Activated naive CD8-positive, alpha-beta T cell treated with anti-CD3 and anti-CD28 coated beads for 36 hours (primary cell): ENCODE measurements around the gene PIGR. TPM values are rescaled to one million over a fixed set of nuclear protein-coding genes. Genes with fewer than 3 reads are reported as not detected.
A peak's percentile ranks its signal among the peaks of the same experiment; 100 is the strongest.

Source experiments
- DNase-seq: peaks from one replicate; pipeline ENCODE4 v3.0.0; 2021
- H3K27ac Mint-ChIP-seq: one replicate; pipeline ENCODE4 v1.8.0; 2022; ENCODE audit warnings: mild to moderate bottlenecking, moderate library complexity, mixed read lengths
- H3K27me3 Mint-ChIP-seq: one replicate; pipeline ENCODE4 v1.8.0; 2022; ENCODE audit warnings: mild to moderate bottlenecking, mixed read lengths
- H3K36me3 Mint-ChIP-seq: one replicate; pipeline ENCODE4 v1.8.0; 2021; ENCODE audit warnings: mild to moderate bottlenecking, mixed read lengths
- H3K4me1 Mint-ChIP-seq: one replicate; pipeline ENCODE4 v1.8.0; 2021; ENCODE audit warnings: mixed read lengths
- H3K4me3 Mint-ChIP-seq: one replicate; pipeline ENCODE4 v1.8.0; 2022; ENCODE audit warnings: mild to moderate bottlenecking, moderate library complexity, mixed read lengths
- H3K9me3 Mint-ChIP-seq: one replicate; pipeline ENCODE4 v1.8.0; 2022; ENCODE audit warnings: mixed read lengths
- total RNA-seq, 2 experiments: library from RNA; stranded (reverse); gene quantifications; one replicate each; pipeline ENCODE4 v1.2.3, GENCODE V29; 2021

Gene PIGR
- total RNA-seq, 2 experiments from 2014 or later = 0.08 to 0.10 TPM

DNA sequence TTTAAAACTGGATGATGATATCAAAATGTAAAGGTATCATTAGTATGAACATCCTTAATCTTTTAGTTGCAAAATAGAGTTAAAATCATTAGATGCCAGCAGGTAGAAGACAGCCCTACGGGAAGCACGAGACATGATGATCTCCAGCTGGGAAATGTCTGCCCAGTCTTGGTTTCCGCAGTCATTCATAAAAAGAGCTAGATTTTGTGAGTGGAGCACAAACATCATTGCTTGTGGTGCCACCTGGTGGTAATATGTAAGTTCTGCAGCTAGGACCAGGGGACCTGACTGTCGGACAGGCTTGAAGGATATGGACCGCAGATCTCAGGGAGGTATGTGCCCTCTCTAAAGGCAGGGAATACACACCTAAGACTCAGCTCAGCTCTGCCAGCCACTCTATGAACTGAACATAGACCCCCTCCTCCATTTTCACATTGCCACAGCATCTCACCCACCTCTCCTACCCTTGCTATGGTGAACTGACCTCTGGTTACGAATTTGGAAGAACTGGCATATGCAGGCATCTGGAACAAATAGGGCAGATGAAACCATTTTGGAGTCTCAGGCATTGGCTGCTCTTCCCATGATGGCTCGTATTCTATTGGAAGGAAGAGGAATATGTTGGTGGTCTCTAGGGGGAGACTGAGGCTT, 33.7 kb downstream of the PIGR start:
- no peaks in the 10 kb centered on the region for H3K27me3 Mint-ChIP-seq
- peaks cover 80% of the 10 kb centered on the region for H3K4me1 Mint-ChIP-seq
- H3K36me3 Mint-ChIP-seq = peaks cover 47% of the 10 kb centered on the region
- peak overlapping the region; percentile 14 for H3K4me3 Mint-ChIP-seq
- H3K27ac Mint-ChIP-seq = peak overlapping the region; percentile 61
- no peaks in the 10 kb centered on the region for H3K9me3 Mint-ChIP-seq
- peak; percentile 60 for DNase-seq

DNA sequence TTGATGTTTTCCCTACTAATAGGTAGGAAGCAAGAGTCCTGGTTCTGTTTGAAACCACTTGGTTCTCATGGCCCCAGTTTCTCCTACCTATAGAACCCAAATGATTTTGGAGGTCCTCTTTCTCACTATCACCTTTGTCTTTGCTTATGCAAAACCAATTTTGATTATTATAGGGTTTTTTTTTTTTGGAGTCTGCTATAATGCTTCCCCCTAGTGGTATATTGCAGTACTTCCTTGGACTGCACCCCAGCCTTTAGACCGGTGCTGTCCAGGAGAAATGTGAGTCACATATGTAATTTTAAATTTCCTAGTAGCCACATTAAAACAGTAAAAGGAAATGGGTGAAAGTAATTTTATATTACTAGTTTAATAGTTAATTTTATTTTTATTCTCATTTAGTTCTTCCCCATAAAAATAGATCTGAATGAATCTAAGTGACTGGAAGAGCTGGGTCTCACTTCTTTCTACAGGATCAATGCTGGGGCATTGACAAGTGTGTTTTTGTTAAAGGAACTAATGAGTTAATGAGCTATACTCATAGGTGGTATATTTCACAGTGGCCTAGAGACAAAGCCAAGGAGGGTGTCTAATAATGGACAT, 35.1 kb downstream of the PIGR start:
- no peak for DNase-seq
- H3K4me3 Mint-ChIP-seq = no peak overlapping the region
- H3K36me3 Mint-ChIP-seq = peaks cover 41% of the 10 kb centered on the region
- no peaks in the 10 kb centered on the region for H3K9me3 Mint-ChIP-seq
- peaks cover 79% of the 10 kb centered on the region for H3K4me1 Mint-ChIP-seq
- H3K27ac Mint-ChIP-seq = no peak overlapping the region
- H3K27me3 Mint-ChIP-seq = no peaks in the 10 kb centered on the region

DNA sequence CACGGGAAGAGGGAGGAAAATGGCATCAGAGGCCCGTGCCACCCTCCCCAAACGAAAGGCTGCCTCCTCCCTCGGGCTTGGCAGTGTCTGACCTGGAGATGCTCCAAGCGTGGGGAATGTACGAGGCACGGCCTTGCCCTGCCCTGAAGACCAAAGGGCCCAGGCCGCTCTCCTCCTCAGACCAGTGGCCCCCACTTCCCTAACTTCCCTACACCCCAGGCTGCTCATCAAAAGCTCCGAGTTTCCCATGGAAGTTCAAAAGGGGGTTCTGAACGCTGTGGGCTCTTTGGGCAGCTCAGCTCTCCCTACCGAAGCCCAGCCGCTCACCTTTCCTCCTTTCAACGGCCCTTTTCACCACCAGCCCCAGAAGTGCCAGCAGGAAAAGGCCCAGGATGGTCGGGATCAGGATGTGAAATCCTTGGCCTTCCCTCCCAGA, 36.4 kb downstream of the PIGR start:
- Mint-ChIP-seq H3K36me3 (peaks cover 37% of the 10 kb centered on the region), H3K4me3 (peak overlapping the region; percentile 23), H3K27ac (no peak overlapping the region), H3K27me3 (no peaks in the 10 kb centered on the region), H3K9me3 (no peaks in the 10 kb centered on the region), H3K4me1 (peaks cover 79% of the 10 kb centered on the region)
- DNase-seq = no peak

DNA sequence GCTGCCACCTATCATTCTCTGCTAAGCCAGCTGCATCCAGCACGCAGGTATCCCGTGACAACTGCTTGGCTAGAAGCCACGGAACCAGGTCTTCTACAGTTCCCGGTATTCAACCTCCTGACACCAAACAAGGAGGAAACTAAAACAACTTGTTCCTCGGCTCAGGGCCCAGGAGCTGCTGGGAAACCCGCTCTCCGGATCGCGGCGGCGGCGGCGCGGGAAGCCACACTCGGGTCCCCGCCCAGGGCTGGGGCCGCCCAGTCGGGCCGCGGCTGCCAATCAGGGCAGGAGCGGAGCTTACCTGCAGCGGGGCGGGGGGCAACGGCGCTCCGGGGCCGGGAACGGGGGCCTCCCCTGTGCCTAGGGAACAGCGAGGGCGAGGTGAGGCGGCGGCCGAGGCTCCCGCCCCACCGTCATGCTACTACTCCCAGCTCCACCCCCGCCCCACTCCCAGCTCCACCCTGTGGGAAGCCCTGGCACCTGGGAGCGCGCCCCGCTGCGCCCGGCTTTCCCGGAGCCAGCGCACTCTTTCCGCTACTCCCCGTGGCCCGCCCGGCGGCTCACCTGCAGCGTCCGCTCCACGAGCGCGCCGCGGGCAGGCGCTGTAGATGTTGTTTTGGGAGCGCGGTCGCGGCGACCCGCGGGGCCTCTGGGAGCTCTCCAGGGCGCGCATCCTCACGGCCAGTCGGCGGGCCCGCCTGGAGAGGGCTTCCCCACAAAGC, 36.9 kb downstream of the PIGR start:
- Mint-ChIP-seq H3K27ac (peak overlapping the region; percentile 58), H3K9me3 (no peaks in the 10 kb centered on the region), H3K27me3 (no peaks in the 10 kb centered on the region), H3K4me3 (peak overlapping the region; percentile 64), H3K4me1 (peaks cover 79% of the 10 kb centered on the region), H3K36me3 (peaks cover 37% of the 10 kb centered on the region)
- DNase-seq = peak; percentile 53

DNA sequence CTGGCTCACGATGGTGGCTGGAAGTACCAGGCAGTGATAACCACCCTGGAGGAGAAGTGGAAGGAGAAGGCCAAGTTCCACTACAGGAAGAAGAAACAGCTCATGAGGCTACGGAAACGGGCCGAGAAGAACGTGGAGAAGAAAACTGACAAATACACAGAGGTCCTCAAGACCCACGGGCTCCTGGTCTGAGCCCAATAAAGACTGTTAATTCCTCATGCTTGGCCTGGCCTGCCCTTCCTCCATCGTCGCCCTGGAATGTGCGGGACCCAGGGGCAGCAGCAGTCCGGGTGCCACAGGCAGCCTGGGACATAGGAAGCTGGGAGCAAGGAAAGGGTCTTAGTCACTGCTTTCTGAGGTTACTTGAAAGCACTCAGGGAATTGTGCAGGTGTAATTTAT, 38.2 kb downstream of the PIGR start:
- Mint-ChIP-seq H3K27me3 (no peaks in the 10 kb centered on the region), H3K4me1 (peaks cover 74% of the 10 kb centered on the region), H3K4me3 (no peak overlapping the region), H3K36me3 (peaks cover 47% of the 10 kb centered on the region), H3K9me3 (no peaks in the 10 kb centered on the region), H3K27ac (no peak overlapping the region)
- no peak for DNase-seq

DNA sequence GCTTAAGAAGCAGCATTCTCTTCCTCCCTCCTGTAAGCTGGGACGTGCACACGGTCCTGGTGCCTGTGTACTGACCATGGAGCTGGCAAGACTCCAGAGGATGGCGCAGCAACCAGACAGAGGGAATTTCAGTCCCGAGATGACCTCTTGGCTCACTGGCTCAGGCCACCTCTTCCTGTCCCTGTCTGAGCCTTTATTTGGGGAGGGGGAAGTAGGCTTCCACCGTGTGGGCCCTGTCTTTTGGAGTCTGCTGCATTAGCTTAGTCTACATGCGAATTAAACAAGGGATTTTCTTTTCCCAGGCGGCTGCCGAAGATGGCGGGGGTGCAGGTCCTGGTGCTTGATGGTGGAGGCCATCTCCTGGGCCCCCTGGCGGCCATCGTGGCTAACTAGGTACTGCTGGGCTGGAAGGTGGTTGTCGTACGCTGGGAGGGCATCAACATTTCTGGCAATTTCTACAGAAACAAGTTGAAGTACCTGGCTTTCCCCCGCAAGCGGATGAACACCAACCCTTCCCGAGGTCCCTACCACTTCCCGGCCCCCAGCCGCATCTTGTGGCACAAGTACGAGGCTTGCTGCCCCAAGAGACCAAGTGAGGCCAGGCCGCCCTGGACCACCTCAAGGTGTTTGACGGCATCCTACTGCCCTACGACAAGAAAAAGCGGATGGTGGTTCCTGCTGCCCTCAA, 38.8 kb downstream of the PIGR start:
- peak overlapping the region; percentile 38 for H3K27ac Mint-ChIP-seq
- no peaks in the 10 kb centered on the region for H3K9me3 Mint-ChIP-seq
- DNase-seq = no peak
- peaks cover 71% of the 10 kb centered on the region for H3K4me1 Mint-ChIP-seq
- H3K36me3 Mint-ChIP-seq = peaks cover 44% of the 10 kb centered on the region
- no peaks in the 10 kb centered on the region for H3K27me3 Mint-ChIP-seq
- no peak overlapping the region for H3K4me3 Mint-ChIP-seq

DNA sequence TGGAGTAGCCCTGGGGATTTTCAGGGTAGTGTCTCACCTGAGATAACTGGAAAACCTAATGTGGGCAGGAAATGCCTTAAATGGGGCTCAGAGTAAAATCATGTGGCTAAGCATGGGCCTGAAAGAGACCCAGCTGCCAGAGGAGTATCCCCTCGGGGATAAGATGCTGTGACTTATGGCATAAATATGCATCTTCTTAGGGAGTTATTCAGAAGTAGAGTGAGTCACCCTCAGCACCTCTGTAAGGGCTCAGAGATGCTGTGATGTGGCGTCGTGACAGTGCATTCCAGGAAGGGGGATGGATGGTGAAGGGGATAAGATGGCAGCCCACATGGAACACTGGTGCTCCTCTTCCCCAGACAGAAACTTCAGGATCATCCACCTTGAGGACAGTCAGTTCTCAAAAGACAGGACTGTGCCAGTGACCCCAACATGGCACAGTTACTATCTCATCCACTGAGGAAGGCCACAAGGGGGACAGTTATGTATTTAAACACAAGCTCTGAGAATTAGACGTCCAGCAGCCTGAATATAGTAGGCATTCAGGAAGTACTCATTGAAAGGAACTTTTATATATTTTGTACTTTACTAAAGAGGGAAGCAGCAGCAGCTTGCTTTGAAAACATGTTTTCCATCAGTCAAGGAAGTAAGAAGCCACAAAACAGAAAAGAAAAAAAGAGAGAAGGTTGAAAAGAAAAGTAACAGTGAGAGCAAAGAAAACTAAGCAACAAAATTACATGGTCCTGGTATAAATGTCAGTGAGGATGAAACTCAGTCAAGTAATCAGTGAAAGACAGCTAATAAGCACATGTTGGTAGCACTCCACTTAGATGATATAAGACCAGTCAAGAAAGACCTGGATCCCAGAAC, 40.7 kb downstream of the PIGR start:
- peaks cover 40% of the 10 kb centered on the region for H3K36me3 Mint-ChIP-seq
- H3K4me1 Mint-ChIP-seq = peaks cover 61% of the 10 kb centered on the region

DNA sequence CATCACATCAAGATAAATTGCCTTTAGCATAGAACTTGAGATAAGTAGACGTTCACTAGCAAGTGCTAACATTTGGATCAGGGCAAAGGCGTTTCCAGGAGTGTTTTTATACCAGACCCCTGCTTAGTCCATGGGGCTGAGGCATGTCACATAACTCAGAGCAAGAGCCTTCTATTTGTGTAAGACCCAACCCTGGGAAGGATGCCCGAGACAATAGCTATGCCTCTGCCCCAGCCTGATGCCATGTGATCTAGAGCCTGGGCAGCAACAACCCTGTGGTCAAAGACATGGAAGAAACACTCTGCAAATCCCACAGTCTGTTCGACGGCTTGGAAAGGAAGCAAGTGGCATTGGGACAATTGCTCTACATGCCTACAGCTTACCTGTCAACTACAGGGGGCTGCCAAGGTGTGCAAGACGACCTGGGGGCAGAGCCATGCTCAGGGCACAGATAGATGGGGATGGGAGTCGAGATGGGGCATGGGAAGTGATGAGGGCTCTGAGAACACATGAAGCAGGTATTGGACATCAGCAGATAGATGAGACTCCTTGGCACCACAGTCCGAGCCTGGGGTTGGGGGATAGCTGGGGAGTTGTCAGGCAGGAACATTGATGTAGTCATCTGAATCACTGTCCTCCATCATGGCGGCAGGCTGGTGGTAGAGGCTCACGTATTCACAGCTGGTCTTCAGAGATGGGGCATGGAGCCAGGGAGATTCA, 41.7 kb downstream of the PIGR start:
- Mint-ChIP-seq H3K9me3 (no peaks in the 10 kb centered on the region), H3K4me3 (peak overlapping the region; percentile 13), H3K4me1 (peaks cover 68% of the 10 kb centered on the region), H3K27ac (peak overlapping the region; percentile 85), H3K27me3 (no peaks in the 10 kb centered on the region), H3K36me3 (peaks cover 40% of the 10 kb centered on the region)
- DNase-seq = no peak

More for the DNA sequence above, 40.7 kb downstream of the PIGR start:
- Mint-ChIP-seq H3K27ac (peak overlapping the region; percentile 85), H3K27me3 (no peaks in the 10 kb centered on the region), H3K4me3 (peak overlapping the region; percentile 35), H3K9me3 (no peaks in the 10 kb centered on the region)
- peak; percentile 50 for DNase-seq

DNA sequence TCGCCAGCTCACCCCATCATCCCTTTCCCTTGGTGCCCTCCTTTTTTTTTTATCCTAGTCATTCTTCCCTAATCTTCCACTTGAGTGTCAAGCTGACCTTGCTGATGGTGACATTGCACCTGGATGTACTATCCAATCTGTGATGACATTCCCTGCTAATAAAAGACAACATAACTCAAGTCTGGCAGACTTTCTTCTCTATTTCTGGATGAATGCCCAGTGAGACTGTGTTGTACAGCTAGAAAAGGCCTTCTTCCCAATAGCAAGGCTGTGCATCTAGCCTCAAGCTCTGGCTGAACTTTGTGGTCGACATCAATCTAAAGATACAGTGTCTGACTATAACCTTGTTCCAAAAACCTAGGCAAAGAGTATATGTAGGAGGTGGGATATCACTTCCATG, 42.6 kb downstream of the PIGR start:
- H3K27ac Mint-ChIP-seq = peak overlapping the region; percentile 57
- H3K4me1 Mint-ChIP-seq = peaks cover 66% of the 10 kb centered on the region
- peaks cover 36% of the 10 kb centered on the region for H3K36me3 Mint-ChIP-seq
- H3K27me3 Mint-ChIP-seq = no peaks in the 10 kb centered on the region
- no peaks in the 10 kb centered on the region for H3K9me3 Mint-ChIP-seq
- no peak overlapping the region for H3K4me3 Mint-ChIP-seq
- DNase-seq = no peak

DNA sequence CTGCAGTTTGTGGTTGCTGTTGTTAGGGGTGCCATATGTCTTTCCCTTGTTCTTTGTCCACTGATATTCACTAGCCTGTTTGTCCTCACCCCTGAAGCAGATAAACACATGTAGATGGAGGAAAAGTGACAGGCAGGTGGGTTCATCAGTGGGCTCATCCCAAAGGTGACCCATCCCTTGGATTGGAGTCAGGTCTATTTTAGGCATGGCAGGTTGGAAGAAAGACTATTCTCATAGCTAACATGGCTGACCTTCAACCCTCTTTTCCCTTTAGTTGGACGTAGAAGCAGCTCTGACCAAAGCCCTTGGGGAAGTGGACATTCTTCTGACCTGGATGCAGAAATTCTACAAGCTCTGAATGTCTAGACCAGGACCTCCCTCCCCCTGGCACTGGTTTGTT, 43.6 kb downstream of the PIGR start:
- Mint-ChIP-seq H3K9me3 (no peaks in the 10 kb centered on the region), H3K4me3 (no peak overlapping the region), H3K36me3 (peaks cover 32% of the 10 kb centered on the region)

DNA sequence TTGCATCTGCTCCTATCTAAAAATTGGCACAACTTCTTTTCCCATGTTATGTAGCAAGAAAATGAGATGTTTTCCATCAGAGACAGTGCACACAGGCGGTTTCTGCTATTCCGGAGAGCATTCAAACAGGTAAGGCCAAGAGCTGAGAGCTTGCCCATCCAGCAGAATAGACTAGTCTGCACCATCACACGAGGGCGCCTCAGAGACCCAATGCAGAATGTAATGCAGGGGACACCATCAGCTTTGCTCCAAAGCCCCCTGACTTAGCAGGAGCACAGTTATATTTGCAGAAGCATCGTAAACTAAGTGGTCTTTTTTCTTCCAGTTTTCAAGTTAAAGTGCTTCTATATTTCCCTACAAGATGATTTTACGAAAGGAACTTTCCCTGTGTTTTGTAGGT, 44.3 kb downstream of the PIGR start:
- DNase-seq = no peak
- Mint-ChIP-seq H3K4me3 (no peak overlapping the region), H3K9me3 (no peaks in the 10 kb centered on the region), H3K27me3 (no peaks in the 10 kb centered on the region), H3K4me1 (peaks cover 61% of the 10 kb centered on the region), H3K36me3 (peaks cover 32% of the 10 kb centered on the region), H3K27ac (peak overlapping the region; percentile 8)

More for the DNA sequence above, 43.6 kb downstream of the PIGR start:
- Mint-ChIP-seq H3K27ac (peak overlapping the region; percentile 55), H3K4me1 (peaks cover 62% of the 10 kb centered on the region), H3K27me3 (no peaks in the 10 kb centered on the region)
- DNase-seq = no peak

DNA sequence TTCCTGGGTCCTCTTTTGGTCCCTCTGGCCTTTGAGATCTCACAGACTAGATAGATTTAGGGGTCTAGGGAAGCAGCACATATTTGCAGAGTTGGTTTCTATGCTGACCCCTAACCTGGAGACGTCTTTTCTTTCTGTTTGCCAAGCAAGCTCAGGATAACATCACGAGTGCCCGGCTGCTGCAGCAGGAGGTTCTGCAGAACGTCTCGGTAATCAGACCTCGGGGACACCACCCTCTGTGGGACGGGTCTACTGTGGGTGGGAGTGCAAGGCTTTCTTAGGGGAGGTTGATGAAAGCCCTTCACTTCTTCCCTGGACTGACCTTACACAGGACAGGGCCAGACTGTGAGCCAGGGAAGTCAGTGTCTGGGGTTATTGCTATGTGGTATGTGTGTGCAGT, 46.1 kb downstream of the PIGR start:
- H3K27ac Mint-ChIP-seq = no peak overlapping the region
- no peak overlapping the region for H3K4me3 Mint-ChIP-seq
- H3K36me3 Mint-ChIP-seq = peaks cover 21% of the 10 kb centered on the region
- H3K27me3 Mint-ChIP-seq = no peaks in the 10 kb centered on the region
- no peaks in the 10 kb centered on the region for H3K9me3 Mint-ChIP-seq
- H3K4me1 Mint-ChIP-seq = peaks cover 59% of the 10 kb centered on the region
- DNase-seq = no peak

DNA sequence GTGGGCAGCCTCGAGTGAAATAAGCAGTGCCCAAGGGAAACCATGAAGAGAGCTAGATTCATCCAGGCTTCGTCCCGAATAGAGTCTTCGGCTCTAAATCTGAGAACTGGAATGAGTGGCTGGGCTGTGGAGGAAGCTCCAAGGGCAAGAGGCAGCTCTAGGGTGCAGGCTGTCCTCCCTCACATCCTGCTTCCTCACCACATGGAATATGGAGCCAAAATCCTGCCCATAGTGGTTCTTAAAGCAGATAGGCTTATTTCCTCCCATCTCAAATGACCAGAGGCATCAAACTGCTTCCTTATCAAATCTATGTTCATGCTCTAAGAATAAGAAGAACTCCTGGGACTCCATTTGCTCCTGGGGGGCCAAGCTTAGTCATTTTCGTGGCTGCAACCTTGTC, 46.5 kb downstream of the PIGR start:
- no peak overlapping the region for H3K27ac Mint-ChIP-seq
- no peak for DNase-seq
- no peaks in the 10 kb centered on the region for H3K9me3 Mint-ChIP-seq
- no peaks in the 10 kb centered on the region for H3K27me3 Mint-ChIP-seq
- no peak overlapping the region for H3K4me3 Mint-ChIP-seq
- peaks cover 58% of the 10 kb centered on the region for H3K4me1 Mint-ChIP-seq
- H3K36me3 Mint-ChIP-seq = peaks cover 17% of the 10 kb centered on the region

DNA sequence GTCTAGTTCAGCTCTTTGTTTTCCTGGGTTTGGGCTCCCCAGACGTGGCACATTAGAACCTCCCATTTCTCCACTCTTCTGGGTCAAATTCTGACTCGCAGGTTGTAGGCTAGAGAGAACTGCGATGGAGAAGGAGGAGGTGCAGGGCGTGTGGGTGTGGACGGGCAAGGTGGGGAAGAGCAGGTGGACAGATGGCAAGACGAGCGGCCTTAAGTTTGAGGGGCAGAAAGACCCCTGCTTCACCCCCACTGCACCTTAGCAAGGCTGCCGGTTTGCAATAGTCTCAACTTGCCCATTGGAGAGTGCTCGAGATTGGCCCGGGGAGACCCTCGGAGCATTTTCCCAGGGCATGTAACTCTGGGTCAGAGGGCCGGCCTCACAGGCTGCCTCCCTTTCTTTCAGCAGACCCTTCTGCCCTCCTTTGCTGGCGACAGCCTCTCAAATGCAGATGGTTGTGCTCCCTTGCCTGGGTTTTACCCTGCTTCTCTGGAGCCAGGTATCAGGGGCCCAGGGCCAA, 47.3 kb downstream of the PIGR start:
- no peaks in the 10 kb centered on the region for H3K9me3 Mint-ChIP-seq
- no peak overlapping the region for H3K4me3 Mint-ChIP-seq
- H3K27ac Mint-ChIP-seq = peak overlapping the region; percentile 43
- DNase-seq = no peak
- H3K36me3 Mint-ChIP-seq = peaks cover 9% of the 10 kb centered on the region
- H3K27me3 Mint-ChIP-seq = no peaks in the 10 kb centered on the region
- peaks cover 57% of the 10 kb centered on the region for H3K4me1 Mint-ChIP-seq
